Kidney (tissue), 14 donors: Measurements from ENCODE around the gene STAU1. TPM values are rescaled to one million over a fixed set of nuclear protein-coding genes. Genes with fewer than 3 reads are reported as not detected.
A peak's percentile ranks its signal among the peaks of the same experiment; 100 is the strongest.

ENCODE experiments used
- DNase-seq, 5 donors: peaks; one replicate each; pipeline ENCODE4 v3.0.0-alpha.2; 2013 to 2020
- FAIRE-seq: peaks from 2 replicates; lab custom pipeline; 2012; peaks lifted over from hg19 to GRCh38; lab: Jason Lieb, UNC
- H3K27ac ChIP-seq, 2 donors: one replicate each; pipeline ENCODE4 v1.7.0; 2013; ENCODE audit warnings: low read depth in 2 of 2, low read length in 2 of 2, inconsistent platforms in 1 of 2
- H3K27me3 ChIP-seq: one replicate; pipeline ENCODE4 v1.7.1; 2013; ENCODE audit warnings: low read length, inconsistent platforms; ENCODE audit not compliant: control insufficient read depth, insufficient read depth
- H3K36me3 ChIP-seq, 3 donors: one replicate each; pipeline versions ENCODE4 v1.7.0 to v1.7.1; 2013; ENCODE audit warnings: low read length in 3 of 3, control low read depth in 1 of 3, inconsistent platforms in 1 of 3; ENCODE audit not compliant: insufficient read depth in 3 of 3, control insufficient read depth in 2 of 3
- H3K4me1 ChIP-seq, 3 donors: one replicate each; pipeline versions ENCODE4 v1.7.0 to v1.7.1; 2013; ENCODE audit warnings: low read length in 3 of 3, inconsistent platforms in 1 of 3, low read depth in 1 of 3; ENCODE audit not compliant: control insufficient read depth in 2 of 3, insufficient read depth in 2 of 3
- H3K4me3 ChIP-seq, 3 donors: one replicate each; pipeline versions ENCODE4 v1.7.0 to v1.8.1; 2013; ENCODE audit warnings: low read length in 3 of 3, control low read depth in 1 of 3, inconsistent platforms in 1 of 3
- H3K9ac ChIP-seq, 3 donors: one replicate each; pipeline versions ENCODE4 v1.7.0 to v1.7.1; 2013; ENCODE audit warnings: low read length in 3 of 3, control low read depth in 1 of 3, inconsistent platforms in 1 of 3
- H3K9me3 ChIP-seq, 3 donors: one replicate each; pipeline versions ENCODE4 v1.7.0 to v1.7.1; 2013; ENCODE audit warnings: low read length in 3 of 3, control low read depth in 1 of 3, inconsistent platforms in 1 of 3; ENCODE audit not compliant: control insufficient read depth in 2 of 3, insufficient read depth in 1 of 3
- intact Hi-C: fragments of 100-400 bp; cut with DNase I; formaldehyde crosslinking; loops from one replicate; pipeline ENCODE4 v1.11.1; 2022
- polyA plus RNA-seq: library from polyadenylated mRNA; stranded (reverse); fragments of 350-450 nt; fragmentation: Illumina TruSeq; extraction: RNeasy Lipid Tissue Mini Kit (QIAGEN cat#74804); gene quantifications from one replicate; pipeline ENCODE4 v1.2.3, GENCODE V29; 2014; ENCODE audit warnings: low read depth, low replicate concordance; ENCODE audit not compliant: insufficient read depth
- total RNA-seq: library from RNA; stranded (reverse); fragmentation: NEBNext Ultra II Directional; extraction: Animal tissue kit (Norgen Biotek cat#: 25700); gene quantifications from one replicate; pipeline ENCODE4 v1.2.1, GENCODE V29; 2021
- TF ChIP-seq, protein P1 (sequence below): IDR thresholded peaks from 3 replicates; pipeline ENCODE4 v1.5.1; 2012; ENCODE audit warnings: mild to moderate bottlenecking, moderate library complexity, borderline replicate concordance; ENCODE audit not compliant: insufficient read depth; ENCODE audit errors: extremely low read depth
- donor health status: control.
- donor health status: control.
- donor health status: control.
- donor health status: control.
- donor health status: control.
- donor health status: DM: yes; HTN: yes; CAD: no.
- donor health status: Normal renal cell carcinoma (clear cell type).

Gene STAU1
- total and polyA plus RNA-seq, 2 donors from 2014 or later = 53.3 to 85.4 TPM

DNA sequence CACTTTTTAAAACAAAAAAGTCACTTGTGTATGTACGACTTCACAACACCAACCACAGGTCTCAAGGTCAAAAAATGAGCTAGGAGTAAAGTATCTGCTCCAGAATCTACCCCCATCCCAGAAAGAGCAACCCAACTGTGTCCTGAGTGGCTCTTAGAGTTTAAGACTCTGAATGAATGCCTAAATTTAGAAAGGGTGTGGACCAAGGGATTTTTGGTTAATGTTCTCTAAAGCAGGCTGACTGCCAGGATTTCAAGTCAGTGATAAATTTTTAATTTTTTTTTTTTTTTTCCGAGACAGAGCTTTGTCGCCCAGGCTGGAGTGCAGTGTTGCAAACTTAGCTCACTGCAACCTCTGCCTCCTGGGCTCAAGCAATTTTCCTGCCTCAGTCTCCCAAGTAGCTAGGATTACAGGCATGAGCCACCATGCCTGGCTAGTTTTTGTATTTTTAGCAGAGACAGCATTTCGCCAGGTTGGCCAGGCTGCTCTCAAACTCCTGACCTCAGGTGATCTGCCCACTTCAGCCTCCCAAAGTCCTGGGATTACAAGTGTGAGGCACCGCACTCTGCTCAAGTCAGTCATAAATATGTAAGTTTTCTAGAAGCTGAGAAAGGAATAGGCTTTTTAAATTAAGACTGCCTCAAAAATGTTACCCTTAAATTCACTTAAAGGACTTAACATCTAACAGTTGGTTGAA, 20.2 kb downstream of the STAU1 start:
- Histone ChIP-seq H3K27ac (peak overlapping the region; percentile 9 to 48), H3K27me3 (no peaks in the 10 kb centered on the region), H3K36me3 (no peaks in the 10 kb centered on the region), H3K4me1 (peaks cover 2 to 17% (median 3%) of the 10 kb centered on the region in 3 donors), H3K9ac (no peak overlapping the region), H3K4me3 (no peak overlapping the region), H3K9me3 (no peaks in the 10 kb centered on the region)
- FAIRE-seq = peak; percentile 27
- intact Hi-C loops = no loop called here
- TF ChIP-seq, protein P1, sequence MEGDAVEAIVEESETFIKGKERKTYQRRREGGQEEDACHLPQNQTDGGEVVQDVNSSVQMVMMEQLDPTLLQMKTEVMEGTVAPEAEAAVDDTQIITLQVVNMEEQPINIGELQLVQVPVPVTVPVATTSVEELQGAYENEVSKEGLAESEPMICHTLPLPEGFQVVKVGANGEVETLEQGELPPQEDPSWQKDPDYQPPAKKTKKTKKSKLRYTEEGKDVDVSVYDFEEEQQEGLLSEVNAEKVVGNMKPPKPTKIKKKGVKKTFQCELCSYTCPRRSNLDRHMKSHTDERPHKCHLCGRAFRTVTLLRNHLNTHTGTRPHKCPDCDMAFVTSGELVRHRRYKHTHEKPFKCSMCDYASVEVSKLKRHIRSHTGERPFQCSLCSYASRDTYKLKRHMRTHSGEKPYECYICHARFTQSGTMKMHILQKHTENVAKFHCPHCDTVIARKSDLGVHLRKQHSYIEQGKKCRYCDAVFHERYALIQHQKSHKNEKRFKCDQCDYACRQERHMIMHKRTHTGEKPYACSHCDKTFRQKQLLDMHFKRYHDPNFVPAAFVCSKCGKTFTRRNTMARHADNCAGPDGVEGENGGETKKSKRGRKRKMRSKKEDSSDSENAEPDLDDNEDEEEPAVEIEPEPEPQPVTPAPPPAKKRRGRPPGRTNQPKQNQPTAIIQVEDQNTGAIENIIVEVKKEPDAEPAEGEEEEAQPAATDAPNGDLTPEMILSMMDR = no peak
- DNase-seq = peak in 1 of 5 donors; percentile 31

DNA sequence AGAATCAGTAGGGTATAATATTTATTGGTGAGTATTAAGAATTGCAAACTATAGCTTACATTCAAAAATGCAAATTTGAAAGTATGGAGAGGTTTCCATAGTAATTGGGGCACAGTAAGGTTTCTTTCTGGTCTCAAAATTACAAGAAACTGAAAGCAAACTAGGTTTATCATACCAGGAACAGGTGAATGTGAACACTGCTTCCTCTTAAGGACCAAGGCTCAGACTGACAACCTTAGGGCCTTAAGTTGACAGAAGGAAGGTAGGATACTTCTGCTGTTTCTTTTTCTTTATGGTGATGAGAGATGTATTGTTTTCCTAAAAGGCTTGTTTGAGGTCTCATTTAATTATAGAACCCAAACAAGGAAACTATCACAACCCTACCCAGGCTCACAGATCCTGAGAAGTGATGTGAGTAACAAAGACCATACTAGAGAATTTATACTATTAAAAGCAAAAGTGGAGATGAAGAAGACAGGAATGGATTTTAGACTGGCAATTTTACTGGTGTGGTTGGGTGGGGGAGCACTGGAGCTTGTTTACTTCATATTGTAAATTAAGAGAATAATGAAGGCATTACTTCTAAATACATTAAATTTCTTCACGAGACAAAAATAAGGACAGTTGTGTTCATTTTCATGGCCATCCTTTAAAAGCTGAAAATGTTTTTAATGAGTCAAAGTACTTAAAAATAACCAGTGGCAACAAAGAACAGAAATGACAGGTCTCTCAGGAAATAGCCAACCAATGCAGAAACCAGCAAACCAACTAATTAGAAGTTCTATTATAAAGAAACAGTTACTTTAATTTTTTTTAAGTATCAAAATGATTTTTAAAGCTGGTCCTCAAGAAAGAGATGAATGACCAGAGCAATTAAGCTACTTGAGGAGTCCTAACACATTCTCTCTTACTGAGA, 21.3 kb downstream of the STAU1 start:
- Histone ChIP-seq H3K4me1 (peaks cover 2 to 17% (median 3%) of the 10 kb centered on the region in 3 donors), H3K9ac (no peak overlapping the region), H3K27me3 (no peaks in the 10 kb centered on the region), H3K4me3 (no peak overlapping the region), H3K9me3 (no peaks in the 10 kb centered on the region), H3K27ac (peak overlapping the region in 1 of 2 donors; percentile 48), H3K36me3 (no peaks in the 10 kb centered on the region)
- FAIRE-seq = no peak
- no peak for DNase-seq
- intact Hi-C loops = no loop called here
- TF ChIP-seq, protein P1 = no peak

DNA sequence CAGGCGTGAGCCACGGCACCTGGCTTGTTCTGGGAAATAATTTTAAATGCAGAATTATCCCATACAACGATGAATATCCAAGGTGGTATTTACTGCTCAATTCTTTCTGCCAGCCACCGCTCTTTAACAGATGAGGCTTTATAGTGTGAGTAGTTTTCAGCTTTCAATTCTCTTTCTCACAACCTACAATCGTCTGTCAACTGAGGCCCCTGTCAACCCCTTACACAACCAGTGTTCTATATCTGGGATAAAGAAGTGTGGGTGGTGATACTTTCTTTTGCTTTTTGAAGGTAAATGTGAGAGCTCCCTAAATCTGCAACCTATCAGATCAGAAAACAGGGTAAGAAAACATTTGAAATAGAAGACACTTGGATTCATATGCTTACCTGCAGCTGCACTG, 22.5 kb downstream of the STAU1 start:
- Histone ChIP-seq H3K4me1 (peaks cover 2 to 17% (median 3%) of the 10 kb centered on the region in 3 donors), H3K4me3 (no peak overlapping the region), H3K9me3 (no peaks in the 10 kb centered on the region), H3K27me3 (no peaks in the 10 kb centered on the region), H3K27ac (no peak overlapping the region), H3K9ac (no peak overlapping the region), H3K36me3 (no peaks in the 10 kb centered on the region)
- DNase-seq (no peak), FAIRE-seq (no peak)
- TF ChIP-seq, protein P1 = no peak
- intact Hi-C loops = no loop called here
